ENCODE results near the gene IL2RA. TPM values are rescaled to one million over a fixed set of nuclear protein-coding genes. Genes with fewer than 3 reads are reported as not detected.

Gene IL2RA
- total and polyA plus RNA-seq, 2 donors (not counting 3 experiments of a cell fraction or from before 2014, with no cell fraction given) = not detected

DNA sequence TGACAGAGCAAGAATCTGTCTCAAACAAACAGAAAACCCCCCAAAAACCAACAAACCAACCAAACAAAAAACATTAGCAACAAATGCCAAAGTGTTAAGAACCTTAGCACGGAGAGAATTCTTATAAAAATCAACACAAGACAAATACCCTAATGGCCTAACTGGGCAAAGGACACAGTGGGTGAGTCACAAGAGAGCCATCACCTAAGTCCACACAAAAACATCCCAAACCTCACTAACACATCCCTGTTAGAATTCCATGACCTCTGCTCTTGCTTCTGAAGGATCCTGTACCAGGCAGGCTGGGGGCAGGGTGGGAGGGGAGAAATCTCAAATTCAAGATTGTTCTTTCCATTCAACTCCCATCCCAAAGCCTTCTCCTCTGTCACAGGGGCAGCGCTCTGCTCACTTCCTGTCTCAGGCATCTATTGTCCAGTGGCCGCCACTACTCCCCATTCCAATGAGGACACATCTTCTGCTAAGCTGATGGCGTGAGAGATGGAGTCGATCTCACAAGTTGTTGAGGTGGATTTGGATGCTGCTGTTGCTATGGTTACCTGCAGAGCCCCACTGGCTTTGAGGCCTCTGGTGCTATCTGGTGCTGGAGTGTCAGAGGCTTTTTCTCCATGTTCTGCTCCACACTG is 94.0 kb downstream of the IL2RA start:
- DNase-seq (ENCODE audit: low read depth, low spot score) (no peak), FAIRE-seq (no peak)
- Histone ChIP-seq H4K20me1 (replicated peaks; ENCODE audit: control insufficient read depth, extremely low read depth, insufficient read depth, low read length) (no peaks in the 10 kb centered on the region), H3K9me3 (replicated peaks; ENCODE audit: control insufficient read depth, insufficient read depth, low read length) (no peaks in the 10 kb centered on the region), H3K4me1 (ENCODE audit: control insufficient read depth, extremely low read depth, insufficient read depth, low read length) (peaks cover 31% of the 10 kb centered on the region), H3K4me3 (replicated peaks in 1 of 3; ENCODE audit: insufficient read depth in 1 of 3, low read depth in 1 of 3, low read length in 3 of 3) (no peak overlapping the region), H3K9ac (replicated peaks; ENCODE audit: extremely low read depth, insufficient read depth, low read length) (no peak overlapping the region), H2AFZ (ENCODE audit: low read depth, low read length) (no peak overlapping the region), H3K27me3 (ENCODE audit: control insufficient read depth in 2 of 2, insufficient read depth in 2 of 2, low read length in 2 of 2) (no peaks in the 10 kb centered on the region), H3K36me3 (ENCODE audit: control insufficient read depth in 2 of 2, extremely low read depth in 1 of 2, insufficient read depth in 2 of 2, low read length in 2 of 2) (peaks cover 0 to 2% of the 10 kb centered on the region in 2 experiments), H3K4me2 (ENCODE audit: insufficient read depth, low read length) (no peak overlapping the region), H3K27ac (ENCODE audit: insufficient read depth, low read depth, low read length) (no peak overlapping the region), H3K9me1 (replicated peaks; ENCODE audit: control insufficient read depth, extremely low read depth, insufficient read depth, low read length) (no peaks in the 10 kb centered on the region), H3K79me2 (ENCODE audit: control insufficient read depth, insufficient read depth, low read length) (peaks cover 20% of the 10 kb centered on the region)
- dilution Hi-C loops (cut with MboI; ENCODE audit: extremely low pct_ligation_motif_present, low sequenced_read_pairs) (loop anchor here (25.0 kb wide), 1 partner anchor 119 kb away; the partner anchor contains the start of gene RBM17), intact Hi-C loops (cut with micrococcal nuclease) (no loop called here)
- BruUV-seq (replicated peaks) = no TSS peak
- ChIA-PET POLR2A (no interaction called here), CTCF (no interaction called here)
- TF ChIP-seq GATA2 (IDR thresholded peaks at IDR 0.05; ENCODE audit: insufficient read depth, insufficient read length, low read depth, low read length) (no peak), EZH2 (IDR thresholded peaks at IDR 0.05; ENCODE audit: borderline replicate concordance, low read depth, low read length, severe bottlenecking) (no peak), FOS (IDR thresholded peaks at IDR 0.05; ENCODE audit: borderline replicate concordance, insufficient read depth, low read length) (no peak), POLR2AphosphoS5 (IDR thresholded peaks at IDR 0.05; ENCODE audit: insufficient read depth, low read depth, low read length) (no peak), MYC (IDR thresholded peaks at IDR 0.05; ENCODE audit: low read depth, low read length) (no peak), JUN (IDR thresholded peaks at IDR 0.05; ENCODE audit: borderline replicate concordance, insufficient read depth, insufficient read length, low read depth) (no peak), POLR2A (IDR thresholded peaks at IDR 0.05; ENCODE audit: low read depth, low read length) (no peak)
- TF ChIP-seq, protein P1, sequence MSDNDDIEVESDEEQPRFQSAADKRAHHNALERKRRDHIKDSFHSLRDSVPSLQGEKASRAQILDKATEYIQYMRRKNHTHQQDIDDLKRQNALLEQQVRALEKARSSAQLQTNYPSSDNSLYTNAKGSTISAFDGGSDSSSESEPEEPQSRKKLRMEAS (IDR thresholded peaks at IDR 0.05; ENCODE audit: insufficient read depth, insufficient read length) = no peak
- TF ChIP-seq, protein P2, sequence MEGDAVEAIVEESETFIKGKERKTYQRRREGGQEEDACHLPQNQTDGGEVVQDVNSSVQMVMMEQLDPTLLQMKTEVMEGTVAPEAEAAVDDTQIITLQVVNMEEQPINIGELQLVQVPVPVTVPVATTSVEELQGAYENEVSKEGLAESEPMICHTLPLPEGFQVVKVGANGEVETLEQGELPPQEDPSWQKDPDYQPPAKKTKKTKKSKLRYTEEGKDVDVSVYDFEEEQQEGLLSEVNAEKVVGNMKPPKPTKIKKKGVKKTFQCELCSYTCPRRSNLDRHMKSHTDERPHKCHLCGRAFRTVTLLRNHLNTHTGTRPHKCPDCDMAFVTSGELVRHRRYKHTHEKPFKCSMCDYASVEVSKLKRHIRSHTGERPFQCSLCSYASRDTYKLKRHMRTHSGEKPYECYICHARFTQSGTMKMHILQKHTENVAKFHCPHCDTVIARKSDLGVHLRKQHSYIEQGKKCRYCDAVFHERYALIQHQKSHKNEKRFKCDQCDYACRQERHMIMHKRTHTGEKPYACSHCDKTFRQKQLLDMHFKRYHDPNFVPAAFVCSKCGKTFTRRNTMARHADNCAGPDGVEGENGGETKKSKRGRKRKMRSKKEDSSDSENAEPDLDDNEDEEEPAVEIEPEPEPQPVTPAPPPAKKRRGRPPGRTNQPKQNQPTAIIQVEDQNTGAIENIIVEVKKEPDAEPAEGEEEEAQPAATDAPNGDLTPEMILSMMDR (IDR thresholded peaks at IDR 0.05; ENCODE audit: extremely low read depth in 1 of 2, insufficient read depth in 1 of 2, low read depth in 1 of 2, low read length in 2 of 2) = no peak

Data from endothelial cell of umbilical vein (primary cell).